Large intestine (tissue), 3 donors: Measurements from ENCODE around the gene ELMO1. TPM values are rescaled to one million over a fixed set of nuclear protein-coding genes. Genes with fewer than 3 reads are reported as not detected.

Source experiments
- DNase-seq, 2 donors: peaks; one replicate each; pipeline versions ENCODE4 v3.0.0 to v3.0.0-alpha.2; 2013
- H3K27ac ChIP-seq: one replicate; pipeline ENCODE4 v1.5.1; 2013; ENCODE audit warnings: low read length
- H3K27me3 ChIP-seq: 2 replicates; pipeline ENCODE4 v1.6.1; 2013; ENCODE audit warnings: low read length; ENCODE audit not compliant: control insufficient read depth, insufficient read depth
- H3K36me3 ChIP-seq: 2 replicates; pipeline ENCODE4 v1.6.1; 2013; ENCODE audit warnings: low read length; ENCODE audit not compliant: control insufficient read depth, insufficient read depth
- H3K4me1 ChIP-seq: one replicate; pipeline ENCODE4 v1.6.1; 2013; ENCODE audit warnings: low read length; ENCODE audit not compliant: control insufficient read depth, insufficient read depth
- H3K4me3 ChIP-seq: one replicate; pipeline ENCODE4 v1.5.1; 2013; ENCODE audit warnings: low read length
- H3K9me3 ChIP-seq: one replicate; pipeline ENCODE4 v1.6.1; 2013; ENCODE audit warnings: mild to moderate bottlenecking, low read depth, low read length, moderate library complexity; ENCODE audit not compliant: control insufficient read depth
- WGBS: methylation state at CpG from one replicate; pipeline ENCODE4 v1.1.5; 2013; ENCODE audit warnings: low lambda C conversion rate; ENCODE audit not compliant: insufficient coverage; 5-methylcytosine and 5-hydroxymethylcytosine counted together
- polyA plus RNA-seq: library from polyadenylated mRNA; unstranded; fragments of 120-200 nt; gene quantifications from one replicate; pipeline ENCODE4 v1.2.1, GENCODE V29; 2013

The ELMO1 gene
- polyA plus RNA-seq, 1 donor, result 9.5 TPM

DNA sequence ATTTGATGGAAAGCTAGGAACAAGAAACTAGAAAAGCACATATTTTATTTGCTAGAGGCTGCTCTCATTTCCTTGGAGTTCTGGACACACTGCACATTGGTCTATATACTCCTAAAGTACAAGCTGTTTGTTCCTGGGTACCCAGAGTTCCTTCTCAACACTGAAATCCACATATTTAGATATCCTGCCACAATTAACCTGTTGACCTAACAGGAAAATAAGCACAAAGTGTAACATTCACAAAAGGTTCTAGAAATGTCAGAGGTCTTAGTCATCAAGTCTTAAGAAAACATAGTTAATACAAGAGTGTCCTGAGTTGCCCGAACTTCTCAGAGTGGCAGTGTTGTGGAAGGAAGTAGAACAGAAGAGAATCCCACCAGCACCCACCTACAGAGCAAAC lies 115.6 kb downstream of the ELMO1 start:
- Histone ChIP-seq H3K27ac (no peak overlapping the region), H3K27me3 (no peaks in the 10 kb centered on the region), H3K4me1 (no peaks in the 10 kb centered on the region), H3K36me3 (no peaks in the 10 kb centered on the region), H3K9me3 (no peaks in the 10 kb centered on the region), H3K4me3 (no peak overlapping the region)
- no peak for DNase-seq
- WGBS, result no CpG with 5 or more reads among the region's 1 CpG

DNA sequence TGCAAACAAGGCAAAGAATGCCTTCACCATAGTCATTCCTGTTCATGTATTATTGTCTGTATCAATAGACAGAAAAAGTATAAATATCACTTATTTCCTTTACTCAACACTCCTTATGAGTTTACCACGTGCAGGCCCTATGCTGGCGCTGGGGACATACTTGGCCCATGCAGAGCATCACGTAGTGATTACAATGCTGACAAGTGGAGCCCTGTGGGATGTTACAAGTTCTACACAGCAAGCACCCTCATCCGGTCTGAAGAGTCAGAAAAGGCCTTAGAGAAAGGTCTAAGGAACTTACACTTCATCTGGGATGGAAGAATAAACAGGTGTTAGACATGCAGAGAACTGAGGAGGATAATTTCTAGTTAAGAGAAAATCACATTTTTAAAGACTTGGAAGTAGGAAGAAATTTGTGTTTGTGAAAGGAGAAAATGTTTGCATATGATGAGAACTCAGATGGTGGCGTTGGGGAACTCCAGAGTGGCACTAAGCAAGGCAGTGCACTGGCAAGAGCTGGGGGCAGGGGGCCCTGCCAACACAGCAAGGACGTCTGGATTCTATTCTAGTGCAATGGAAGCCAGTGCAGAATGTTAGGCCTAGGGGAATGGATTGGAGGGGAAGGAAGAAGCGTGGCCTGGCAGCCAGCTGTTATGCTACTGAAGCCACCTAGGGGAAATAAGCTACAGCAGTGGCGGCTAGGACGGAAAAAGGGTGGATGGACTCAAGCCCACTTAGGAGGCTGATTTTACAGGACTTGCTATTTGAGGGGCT lies 116.2 kb downstream of the ELMO1 start:
- no peak overlapping the region for H3K27ac ChIP-seq

DNA sequence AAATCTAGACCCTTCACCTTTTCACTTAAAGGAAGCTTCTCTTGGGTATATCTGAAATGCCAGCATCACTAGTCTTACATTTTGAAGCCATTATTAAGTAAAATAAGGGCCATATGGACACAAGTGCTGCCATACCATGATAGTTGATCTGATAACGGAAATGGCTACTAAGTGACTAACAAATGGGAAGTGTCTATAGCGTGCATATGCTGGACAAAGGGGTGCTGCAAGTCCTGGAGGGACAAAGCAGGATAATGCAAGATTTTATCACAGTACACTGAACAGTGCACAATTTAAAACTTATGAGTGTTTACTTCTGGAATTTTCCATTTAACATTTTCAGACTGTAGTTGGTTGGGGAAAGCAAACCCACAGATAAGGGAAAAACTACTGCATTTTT lies 117.9 kb downstream of the ELMO1 start:
- Histone ChIP-seq H3K4me3 (no peak overlapping the region), H3K4me1 (no peaks in the 10 kb centered on the region), H3K36me3 (no peaks in the 10 kb centered on the region), H3K27ac (no peak overlapping the region), H3K27me3 (no peaks in the 10 kb centered on the region), H3K9me3 (no peaks in the 10 kb centered on the region)
- no peak for DNase-seq
- WGBS, result no CpG with 5 or more reads among the region's 2 CpGs

More for the DNA sequence above, 116.2 kb downstream of the ELMO1 start:
- H3K9me3 ChIP-seq, result no peaks in the 10 kb centered on the region
- H3K4me1 ChIP-seq, result no peaks in the 10 kb centered on the region
- H3K4me3 ChIP-seq, result no peak overlapping the region
- no peaks in the 10 kb centered on the region for H3K36me3 ChIP-seq
- H3K27me3 ChIP-seq, result no peaks in the 10 kb centered on the region
- no CpG with 5 or more reads among the region's 9 CpGs for WGBS
- no peak for DNase-seq

DNA sequence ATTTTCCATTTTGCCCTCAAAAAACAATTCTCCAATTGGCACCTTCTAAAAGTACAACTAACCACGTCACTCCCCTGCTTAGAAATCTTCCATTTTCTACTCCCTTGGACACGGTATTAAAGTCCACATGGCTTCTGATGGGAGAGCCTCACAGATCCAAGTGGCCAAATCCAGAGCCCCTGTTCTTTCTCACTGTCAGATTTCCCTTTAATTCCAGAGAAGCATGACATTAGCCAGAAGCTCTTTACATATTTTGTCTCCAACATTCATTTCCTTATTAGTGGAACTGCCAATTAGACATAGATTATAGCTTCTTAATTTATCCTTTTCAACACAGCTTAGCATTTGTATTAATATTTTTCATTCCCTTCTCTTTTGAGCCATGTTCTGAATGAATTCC lies 118.7 kb downstream of the ELMO1 start:
- Histone ChIP-seq H3K27ac (no peak overlapping the region), H3K9me3 (no peaks in the 10 kb centered on the region), H3K36me3 (no peaks in the 10 kb centered on the region), H3K27me3 (no peaks in the 10 kb centered on the region), H3K4me3 (no peak overlapping the region), H3K4me1 (no peaks in the 10 kb centered on the region)
- no peak for DNase-seq
- WGBS, result no CpG with 5 or more reads among the region's 2 CpGs

DNA sequence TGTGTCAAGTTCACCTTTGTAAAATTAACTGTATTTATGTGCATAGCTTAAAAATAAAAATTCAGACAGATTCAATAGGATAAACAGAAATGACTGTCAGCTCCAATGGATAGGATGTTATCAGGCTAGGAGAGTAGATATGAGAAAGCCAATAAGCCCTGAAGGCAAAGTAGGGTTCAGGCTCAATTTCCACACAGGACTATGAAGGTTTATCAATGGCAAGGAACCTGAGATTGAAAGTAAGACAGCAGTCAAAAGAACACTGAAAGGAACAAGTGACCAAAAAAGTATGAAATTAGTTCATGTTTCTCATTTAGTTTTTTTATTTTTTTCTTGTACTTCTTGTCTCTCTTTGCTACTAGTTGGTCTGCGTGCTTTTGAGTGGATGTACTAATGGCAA lies 121.4 kb downstream of the ELMO1 start:
- H3K27ac ChIP-seq, result no peak overlapping the region
- no peak overlapping the region for H3K4me3 ChIP-seq
- whole genome bisulfite sequencing, result 100% methylated on average over 1 of the region's 1 CpG

DNA sequence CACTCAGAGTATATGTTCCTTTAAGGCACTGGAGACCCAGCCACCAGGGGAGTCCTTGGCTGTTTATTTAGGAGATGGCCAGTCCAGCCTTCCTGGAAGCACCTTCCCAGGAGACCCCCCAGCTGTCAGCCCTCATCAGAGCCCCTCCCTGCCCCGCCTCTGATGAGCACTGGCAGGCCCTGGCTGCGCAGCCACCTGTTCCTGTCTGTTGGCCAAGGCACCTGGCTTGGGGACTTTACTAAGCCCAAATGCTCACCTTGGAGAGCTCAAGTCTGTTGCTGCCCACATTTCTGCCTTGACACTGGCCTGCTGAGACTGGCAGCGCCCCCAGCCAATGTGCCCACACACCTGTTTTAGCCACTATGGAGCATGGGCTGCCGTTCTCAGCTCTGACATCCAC lies 124.7 kb downstream of the ELMO1 start:
- Histone ChIP-seq H3K9me3 (no peaks in the 10 kb centered on the region), H3K4me1 (no peaks in the 10 kb centered on the region), H3K27me3 (no peaks in the 10 kb centered on the region), H3K27ac (no peak overlapping the region), H3K4me3 (no peak overlapping the region), H3K36me3 (no peaks in the 10 kb centered on the region)
- DNase-seq, result no peak
- no CpG with 5 or more reads among the region's 4 CpGs for whole genome bisulfite sequencing

More for the DNA sequence above, 121.4 kb downstream of the ELMO1 start:
- no peaks in the 10 kb centered on the region for H3K27me3 ChIP-seq
- no peak for DNase-seq
- no peaks in the 10 kb centered on the region for H3K4me1 ChIP-seq
- H3K9me3 ChIP-seq, result no peaks in the 10 kb centered on the region
- no peaks in the 10 kb centered on the region for H3K36me3 ChIP-seq

DNA sequence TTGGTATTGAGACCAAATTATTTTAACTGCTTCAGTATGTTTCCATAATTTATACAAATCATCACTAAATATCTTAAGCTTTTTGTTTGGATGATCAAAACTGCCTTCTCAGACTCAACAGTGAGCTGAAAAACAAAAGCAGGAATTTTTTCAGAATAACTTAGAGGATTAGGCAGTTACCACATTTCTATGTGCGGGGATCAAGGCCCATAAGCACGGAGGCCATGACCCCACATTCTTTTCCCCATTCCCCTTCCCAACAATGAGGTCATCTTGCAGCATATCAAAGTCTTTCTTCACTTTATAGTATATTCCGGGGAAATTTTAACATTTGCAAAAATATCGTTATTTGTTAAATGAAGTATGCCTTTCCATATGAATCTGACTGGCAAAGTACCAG lies 125.8 kb downstream of the ELMO1 start:
- DNase-seq, result no peak
- H3K27me3 ChIP-seq, result no peaks in the 10 kb centered on the region
- H3K4me3 ChIP-seq, result no peak overlapping the region
- no peaks in the 10 kb centered on the region for H3K9me3 ChIP-seq
- no peaks in the 10 kb centered on the region for H3K36me3 ChIP-seq
- no peaks in the 10 kb centered on the region for H3K4me1 ChIP-seq
- WGBS, result 90% methylated on average over 2 of the region's 4 CpGs
- no peak overlapping the region for H3K27ac ChIP-seq

DNA sequence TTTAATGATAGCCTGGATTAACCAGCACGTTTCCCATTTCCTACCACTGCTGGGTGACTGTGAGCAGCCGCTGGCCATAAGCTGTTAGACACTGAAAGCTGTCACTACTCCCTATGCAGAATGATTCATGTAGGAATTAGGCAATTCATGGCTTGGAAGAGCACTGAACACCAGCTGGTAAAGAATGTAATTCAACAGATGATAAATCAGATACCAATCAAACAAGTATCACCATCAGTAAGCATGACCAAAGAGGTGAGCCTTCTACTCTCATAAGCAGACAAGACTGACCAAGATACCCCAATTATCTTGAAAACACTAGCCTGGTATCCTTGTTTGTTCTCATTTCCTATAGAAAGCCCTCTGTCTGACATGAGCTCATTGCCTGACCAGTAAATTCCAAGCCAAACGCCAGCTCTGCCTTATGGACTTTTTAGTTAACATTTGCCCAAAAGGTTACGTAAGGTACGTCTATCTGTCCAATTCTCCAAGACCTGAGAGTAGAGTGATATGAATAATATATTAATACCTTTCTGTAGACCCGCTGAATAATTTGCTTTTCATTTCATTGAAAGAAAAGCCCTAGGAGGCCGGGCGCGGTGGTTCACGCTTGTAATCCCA lies 127.7 kb downstream of the ELMO1 start:
- Histone ChIP-seq H3K27ac (no peak overlapping the region), H3K4me3 (no peak overlapping the region), H3K27me3 (no peaks in the 10 kb centered on the region), H3K4me1 (no peaks in the 10 kb centered on the region), H3K9me3 (no peaks in the 10 kb centered on the region), H3K36me3 (no peaks in the 10 kb centered on the region)
- no peak for DNase-seq
- no CpG with 5 or more reads among the region's 10 CpGs for WGBS

DNA sequence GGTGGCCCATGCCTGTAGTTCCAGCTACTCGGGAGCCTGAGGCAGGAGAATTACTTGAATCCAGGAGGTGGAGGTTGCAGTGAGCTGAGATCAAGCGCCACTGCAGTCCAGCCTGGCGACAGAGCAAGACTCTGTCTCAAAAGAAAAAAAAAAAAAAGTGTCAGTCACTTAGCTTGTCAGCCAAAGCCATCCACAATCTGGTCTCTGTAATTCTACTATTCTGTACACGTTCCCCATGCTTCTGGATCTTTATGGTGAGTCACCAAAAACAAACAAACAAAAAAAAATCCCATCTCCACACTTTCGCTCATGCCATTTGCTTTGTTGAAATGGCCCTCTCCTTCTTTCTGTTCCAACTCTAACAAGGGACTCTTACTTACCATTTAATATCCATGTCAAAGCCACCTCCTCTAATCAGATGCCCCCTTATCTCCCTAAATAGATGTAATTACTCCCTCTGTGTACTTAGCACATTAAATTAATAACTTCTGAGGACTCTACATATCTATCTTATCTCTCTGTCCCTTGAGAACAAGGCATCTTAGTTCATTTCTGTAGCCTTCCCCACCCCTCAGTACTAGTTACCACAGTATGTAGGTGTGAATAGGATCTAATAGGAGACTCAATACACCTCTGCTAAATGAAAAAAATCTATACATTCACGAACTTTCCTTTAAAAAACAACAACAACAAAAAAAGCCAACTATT lies 128.4 kb downstream of the ELMO1 start:
- DNase-seq, result no peak

DNA sequence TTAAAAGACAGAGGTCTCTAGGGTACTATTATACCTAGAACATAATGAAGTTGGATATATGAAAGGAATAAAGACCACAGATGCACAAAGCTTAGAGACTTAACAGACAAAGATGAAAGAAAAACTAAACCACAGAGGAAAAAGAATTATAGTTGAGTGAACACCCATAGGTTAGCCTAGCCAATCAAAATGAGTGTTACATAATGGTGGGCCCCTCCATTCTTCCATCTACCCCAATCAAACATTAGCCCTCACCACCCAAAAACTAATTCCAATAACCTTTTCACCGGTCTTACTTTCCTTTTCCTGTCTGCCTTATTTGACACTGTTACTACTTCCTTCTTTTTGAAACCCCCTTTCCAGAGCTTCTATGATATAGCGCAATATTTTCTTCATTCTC lies 130.1 kb downstream of the ELMO1 start:
- no peaks in the 10 kb centered on the region for H3K4me1 ChIP-seq
- 69% methylated on average over 2 of the region's 2 CpGs for WGBS
- no peaks in the 10 kb centered on the region for H3K9me3 ChIP-seq
- DNase-seq, result no peak
- no peak overlapping the region for H3K27ac ChIP-seq
- no peaks in the 10 kb centered on the region for H3K36me3 ChIP-seq
- H3K4me3 ChIP-seq, result no peak overlapping the region
- H3K27me3 ChIP-seq, result no peaks in the 10 kb centered on the region

More for the DNA sequence above, 128.4 kb downstream of the ELMO1 start:
- H3K4me3 ChIP-seq, result no peak overlapping the region
- H3K27ac ChIP-seq, result no peak overlapping the region
- no peaks in the 10 kb centered on the region for H3K4me1 ChIP-seq
- H3K27me3 ChIP-seq, result no peaks in the 10 kb centered on the region
- no peaks in the 10 kb centered on the region for H3K9me3 ChIP-seq
- WGBS, result 33% methylated on average over 1 of the region's 6 CpGs
- H3K36me3 ChIP-seq, result no peaks in the 10 kb centered on the region
